ENCODE data around the gene MAP6.
A peak's percentile ranks its signal among the peaks of the same experiment; 100 is the strongest.

The MAP6 gene

DNA sequence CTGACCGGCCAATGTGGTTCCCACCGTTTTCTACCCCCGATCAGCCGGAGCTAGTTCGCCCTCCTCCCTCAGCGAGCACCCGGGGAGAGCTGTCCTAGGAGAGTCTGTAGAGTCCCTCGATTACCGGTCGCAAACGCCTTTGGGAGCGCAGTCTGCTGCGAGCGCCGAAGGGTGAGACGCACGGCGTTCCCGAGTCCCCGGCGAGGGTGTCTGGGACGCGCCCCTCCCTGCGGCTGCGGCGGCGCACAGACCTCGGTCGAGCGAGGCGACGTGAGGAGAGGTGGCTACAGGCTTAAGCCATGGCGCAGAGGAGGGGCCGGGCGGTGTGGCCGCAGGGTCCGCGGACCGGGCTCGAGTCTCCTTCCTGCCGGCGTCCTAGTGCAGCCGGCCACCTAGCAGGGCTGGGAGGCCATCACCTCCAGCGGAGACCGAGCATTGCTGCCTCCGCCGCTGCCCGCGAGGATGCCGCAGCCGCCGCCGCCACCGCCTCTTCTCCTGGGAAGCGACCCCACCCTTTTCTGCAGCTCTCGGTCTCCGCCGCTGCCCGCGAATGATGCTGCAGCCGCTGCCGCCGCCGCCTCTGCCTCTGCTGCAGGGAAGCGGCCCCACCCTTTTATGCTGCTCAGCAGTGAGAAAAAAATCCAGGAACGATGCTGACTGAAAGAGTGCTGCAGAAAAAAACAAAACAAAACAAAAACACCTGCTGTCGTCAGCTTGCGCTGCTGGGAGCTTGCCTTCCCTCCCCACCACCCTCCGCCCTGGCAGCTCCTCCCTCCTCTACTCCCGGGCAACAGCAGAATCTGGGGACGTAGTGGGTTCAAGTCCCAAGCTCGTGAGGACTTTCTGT is at the start of gene MAP6:
MAP6 (minus strand) TSS at position 588 of the 847 bp plus-strand sequence. CDS start 669 bp downstream, outside the sequence.
- no peaks in the 10 kb centered on the region for H3K9me2 ChIP-seq (replicated peaks; ENCODE audit: insufficient read depth, low read length)
- peaks cover 79% of the 10 kb centered on the region for H3K27me3 ChIP-seq (replicated peaks; ENCODE audit: insufficient read depth, low read length)
- no peak within 1 kb of the TSS for H3K9ac ChIP-seq (ENCODE audit: low read length)
- peak; percentile 84 for TF ChIP-seq EZH2 (optimal IDR thresholded peaks at IDR 0.05; ENCODE audit: low read depth, low read length)
- TF ChIP-seq, protein P1, sequence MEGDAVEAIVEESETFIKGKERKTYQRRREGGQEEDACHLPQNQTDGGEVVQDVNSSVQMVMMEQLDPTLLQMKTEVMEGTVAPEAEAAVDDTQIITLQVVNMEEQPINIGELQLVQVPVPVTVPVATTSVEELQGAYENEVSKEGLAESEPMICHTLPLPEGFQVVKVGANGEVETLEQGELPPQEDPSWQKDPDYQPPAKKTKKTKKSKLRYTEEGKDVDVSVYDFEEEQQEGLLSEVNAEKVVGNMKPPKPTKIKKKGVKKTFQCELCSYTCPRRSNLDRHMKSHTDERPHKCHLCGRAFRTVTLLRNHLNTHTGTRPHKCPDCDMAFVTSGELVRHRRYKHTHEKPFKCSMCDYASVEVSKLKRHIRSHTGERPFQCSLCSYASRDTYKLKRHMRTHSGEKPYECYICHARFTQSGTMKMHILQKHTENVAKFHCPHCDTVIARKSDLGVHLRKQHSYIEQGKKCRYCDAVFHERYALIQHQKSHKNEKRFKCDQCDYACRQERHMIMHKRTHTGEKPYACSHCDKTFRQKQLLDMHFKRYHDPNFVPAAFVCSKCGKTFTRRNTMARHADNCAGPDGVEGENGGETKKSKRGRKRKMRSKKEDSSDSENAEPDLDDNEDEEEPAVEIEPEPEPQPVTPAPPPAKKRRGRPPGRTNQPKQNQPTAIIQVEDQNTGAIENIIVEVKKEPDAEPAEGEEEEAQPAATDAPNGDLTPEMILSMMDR (IDR thresholded peaks at IDR 0.05; ENCODE audit: low read length) = no peak
- H3K4me3 ChIP-seq (ENCODE audit: low read length) = peak within 1 kb of the TSS; percentile 27; the same call in 1 of the 2 replicates
- DNase-seq = peak; percentile 12
- H3K4me1 ChIP-seq (ENCODE audit: low read length) = no peaks in the 10 kb centered on the region; the same call in 1 of the 2 replicates
- H3K36me3 ChIP-seq (replicated peaks; ENCODE audit: insufficient read depth, low read length) = no peaks in the 10 kb centered on the region
- H4K20me1 ChIP-seq (ENCODE audit: insufficient read depth, low read length) = no peaks in the 10 kb centered on the region
- H2AFZ ChIP-seq (ENCODE audit: low read length) = no peak within 1 kb of the TSS
- no peaks in the 10 kb centered on the region for H3F3A ChIP-seq (ENCODE audit: insufficient read depth, low read length)
- H3K4me2 ChIP-seq (ENCODE audit: low read depth, low read length) = peak within 1 kb of the TSS; percentile 65; the same call in 1 of the 2 replicates
- H3K79me2 ChIP-seq (ENCODE audit: low read length) = no peaks in the 10 kb centered on the region
- H3K27ac ChIP-seq (ENCODE audit: low read length) = no peak within 1 kb of the TSS
- H3K9me3 ChIP-seq (replicated peaks; ENCODE audit: insufficient read depth, low read length) = no peaks in the 10 kb centered on the region

GRCh38 chr11:75717608-75718418 is 49.0 kb upstream of the MAP6 start, which contains the start of gene MOGAT2:
TSS of gene MOGAT2 (plus strand) at chr11:75717838. CDS start at chr11:75717889, 51 bp downstream.
- Histone ChIP-seq H2AFZ (ENCODE audit: low read length) (no peak within 1 kb of the TSS), H3K79me2 (ENCODE audit: low read length) (no peaks in the 10 kb centered on the region), H3K4me1 (ENCODE audit: low read length) (no peaks in the 10 kb centered on the region), H3K36me3 (replicated peaks; ENCODE audit: insufficient read depth, low read length) (no peaks in the 10 kb centered on the region), H3F3A (ENCODE audit: insufficient read depth, low read length) (peaks cover 4% of the 10 kb centered on the region; the same call in 1 of the 2 replicates), H4K20me1 (ENCODE audit: insufficient read depth, low read length) (no peaks in the 10 kb centered on the region), H3K9me2 (replicated peaks; ENCODE audit: insufficient read depth, low read length) (no peaks in the 10 kb centered on the region), H3K4me2 (ENCODE audit: low read depth, low read length) (no peak within 1 kb of the TSS), H3K9ac (ENCODE audit: low read length) (no peak within 1 kb of the TSS), H3K9me3 (replicated peaks; ENCODE audit: insufficient read depth, low read length) (no peaks in the 10 kb centered on the region), H3K27ac (ENCODE audit: low read length) (no peak within 1 kb of the TSS), H3K27me3 (replicated peaks; ENCODE audit: insufficient read depth, low read length) (no peaks in the 10 kb centered on the region), H3K4me3 (ENCODE audit: low read length) (no peak within 1 kb of the TSS)
- DNase-seq = no peak
- TF ChIP-seq, protein P1 (IDR thresholded peaks at IDR 0.05; ENCODE audit: low read length) = no peak
- TF ChIP-seq EZH2phosphoT487 (IDR thresholded peaks at IDR 0.05; ENCODE audit: low read length) = no peak
- no peak for TF ChIP-seq EZH2 (optimal IDR thresholded peaks at IDR 0.05; ENCODE audit: low read depth, low read length)

GRCh38 chr11:75716659-75717058 is 47.8 kb upstream of the MAP6 start:
- no peaks in the 10 kb centered on the region for H3K4me1 ChIP-seq (ENCODE audit: low read length)
- no peaks in the 10 kb centered on the region for H3K79me2 ChIP-seq (ENCODE audit: low read length)
- H3K27me3 ChIP-seq (replicated peaks; ENCODE audit: insufficient read depth, low read length) = no peaks in the 10 kb centered on the region
- no peak overlapping the region for H3K4me2 ChIP-seq (ENCODE audit: low read depth, low read length)
- no peaks in the 10 kb centered on the region for H3K9me3 ChIP-seq (replicated peaks; ENCODE audit: insufficient read depth, low read length)
- H3K4me3 ChIP-seq (ENCODE audit: low read length) = no peak overlapping the region
- H4K20me1 ChIP-seq (ENCODE audit: insufficient read depth, low read length) = no peaks in the 10 kb centered on the region
- no peaks in the 10 kb centered on the region for H3K36me3 ChIP-seq (replicated peaks; ENCODE audit: insufficient read depth, low read length)
- H3K27ac ChIP-seq (ENCODE audit: low read length) = no peak overlapping the region
- H3F3A ChIP-seq (ENCODE audit: insufficient read depth, low read length) = no peaks in the 10 kb centered on the region
- DNase-seq = no peak
- TF ChIP-seq, protein P1 (IDR thresholded peaks at IDR 0.05; ENCODE audit: low read length) = no peak
- TF ChIP-seq EZH2phosphoT487 (IDR thresholded peaks at IDR 0.05; ENCODE audit: low read length) (no peak), EZH2 (optimal IDR thresholded peaks at IDR 0.05; ENCODE audit: low read depth, low read length) (no peak)
- no peak overlapping the region for H2AFZ ChIP-seq (ENCODE audit: low read length)
- no peak overlapping the region for H3K9ac ChIP-seq (ENCODE audit: low read length)
- no peaks in the 10 kb centered on the region for H3K9me2 ChIP-seq (replicated peaks; ENCODE audit: insufficient read depth, low read length)

Data from MM.1S (cell line).